GM18858 (cell line): ENCODE data around the gene GOSR1.
A peak's percentile ranks its signal among the peaks of the same experiment; 100 is the strongest.
"Not testable (repeated sequence)": the region's sequence is repeated elsewhere in the genome, so short reads cannot be mapped to it uniquely, and the experiment has no call there.

Experiments used
- ATAC-seq: cut with Tn5 transposase; IDR thresholded peaks from one replicate; pipeline ENCODE4 v1.9.1; 2021; ENCODE audit not compliant: unreplicated experiment

GOSR1 gene

DNA sequence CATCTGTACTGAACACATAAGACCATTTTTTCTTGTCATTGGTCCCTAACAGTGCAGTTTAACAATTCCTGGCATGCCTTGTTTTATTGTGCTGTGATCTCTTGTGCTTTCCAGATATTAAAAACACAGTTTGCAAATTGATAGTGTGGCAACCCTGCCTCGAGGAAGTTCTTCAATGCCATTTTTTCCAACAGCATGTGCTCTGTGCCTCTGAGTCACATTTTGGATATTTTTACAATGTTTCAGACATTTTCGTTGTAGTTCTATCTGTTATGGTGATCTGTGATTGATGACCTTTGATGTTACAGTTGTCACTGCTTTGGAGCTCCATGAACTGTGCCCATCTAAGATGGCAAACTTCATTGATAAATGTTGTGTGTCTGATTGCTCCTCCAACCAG lies 66.2 kb downstream of the GOSR1 start:
- no peak for ATAC-seq

- no peak for ATAC-seq
Observed at GRCh38 chr17:30545024-30545423, 67.8 kb downstream of the GOSR1 start.

DNA sequence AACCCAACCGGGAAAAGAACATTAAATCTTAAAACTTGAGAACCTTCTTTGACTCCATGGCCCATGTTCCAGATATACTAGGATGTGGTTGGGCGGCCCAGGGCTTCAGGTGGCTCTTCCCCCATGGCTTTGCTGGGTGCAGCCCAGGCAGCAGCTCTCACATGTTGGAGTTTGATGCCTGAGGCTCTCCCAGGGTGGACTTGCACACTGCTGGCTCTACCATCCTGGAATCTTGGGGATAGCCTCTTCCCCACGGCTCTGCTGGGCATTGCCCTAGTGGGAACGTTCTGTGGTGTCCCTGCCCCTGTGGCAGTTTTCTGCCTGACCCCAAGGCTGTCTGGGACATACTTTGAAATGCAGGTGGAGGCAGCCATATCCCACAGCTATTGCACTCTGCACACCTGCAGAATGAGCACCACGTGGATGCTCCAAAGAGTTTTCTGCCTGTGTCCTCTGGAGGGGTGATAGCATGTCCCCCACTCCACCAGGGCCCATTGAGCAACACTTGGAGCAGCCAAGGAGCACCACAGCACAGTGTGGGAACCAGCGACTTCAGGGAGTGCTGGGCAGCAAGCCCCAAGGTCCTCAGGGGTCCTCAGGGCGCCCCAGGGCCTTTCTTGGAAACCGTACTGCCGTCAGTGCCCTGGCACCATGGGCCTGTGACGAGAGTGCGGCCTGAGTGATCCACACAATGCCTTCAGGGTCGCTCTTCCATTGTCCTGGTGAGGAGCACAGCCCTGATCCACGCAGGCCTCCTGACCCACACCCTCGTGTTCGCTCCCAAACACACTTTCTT lies 70.8 kb downstream of the GOSR1 start:
- ATAC-seq: no peak

DNA sequence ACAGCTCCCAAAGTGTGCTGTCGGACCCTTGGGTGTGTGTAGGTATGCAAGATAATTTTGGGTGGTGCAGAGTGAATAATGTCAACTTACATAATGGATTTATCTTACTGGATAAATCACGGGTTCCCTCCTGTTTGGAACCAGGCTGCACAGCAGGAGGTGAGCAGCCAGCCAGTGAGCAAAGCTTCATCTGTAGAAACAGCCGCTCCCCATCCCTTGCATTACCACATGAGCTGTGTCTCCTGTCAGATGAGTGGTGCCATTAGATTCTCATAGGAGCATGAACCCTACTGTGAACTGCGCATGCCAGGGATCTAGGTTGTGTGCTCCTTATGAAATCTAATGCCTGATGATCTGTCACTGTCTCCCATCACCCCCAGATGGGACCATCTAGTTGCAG lies 72.0 kb downstream of the GOSR1 start:
- ATAC-seq: not testable (repeated sequence)

GRCh38 chr17:30549864-30550511 lies 72.8 kb downstream of the GOSR1 start:
- ATAC-seq: no peak

GRCh38 chr17:30550512-30551273 lies 73.5 kb downstream of the GOSR1 start:
- ATAC-seq: peak; percentile 55

GRCh38 chr17:30551274-30551995 lies 74.2 kb downstream of the GOSR1 start:
- ATAC-seq: not testable (repeated sequence)

GRCh38 chr17:30551996-30552339 lies 74.8 kb downstream of the GOSR1 start:
- no peak for ATAC-seq

DNA sequence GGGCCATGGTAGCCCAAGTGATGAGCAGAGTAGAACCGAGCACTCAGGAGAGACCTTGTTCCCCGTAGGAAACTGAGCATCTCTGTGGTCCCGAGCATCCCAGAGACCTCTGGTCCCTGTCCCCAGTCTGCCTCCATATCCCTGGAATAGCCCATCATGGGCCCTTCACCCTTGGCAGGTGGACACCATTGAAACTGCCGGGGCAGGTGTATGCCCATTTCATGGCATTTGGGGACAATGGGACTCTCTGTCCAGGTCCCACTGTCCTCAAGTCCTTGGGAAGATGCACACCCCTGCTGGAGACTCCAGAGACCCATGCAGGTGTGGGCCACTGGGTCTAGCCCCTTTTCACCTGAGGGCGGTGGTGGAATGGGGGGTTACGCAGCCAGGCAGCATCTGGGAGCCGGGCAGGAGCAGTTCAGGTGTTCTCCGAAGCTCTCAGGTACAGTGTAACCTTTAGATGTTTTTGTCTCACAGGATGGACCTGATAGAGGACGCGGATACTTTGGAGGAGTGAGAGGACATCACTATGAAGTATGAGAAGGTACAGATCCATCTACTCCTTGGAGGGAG lies 75.9 kb downstream of the GOSR1 start:
- no peak for ATAC-seq

GRCh38 chr17:30553823-30554440 lies 76.7 kb downstream of the GOSR1 start:
- not testable (repeated sequence) for ATAC-seq

DNA sequence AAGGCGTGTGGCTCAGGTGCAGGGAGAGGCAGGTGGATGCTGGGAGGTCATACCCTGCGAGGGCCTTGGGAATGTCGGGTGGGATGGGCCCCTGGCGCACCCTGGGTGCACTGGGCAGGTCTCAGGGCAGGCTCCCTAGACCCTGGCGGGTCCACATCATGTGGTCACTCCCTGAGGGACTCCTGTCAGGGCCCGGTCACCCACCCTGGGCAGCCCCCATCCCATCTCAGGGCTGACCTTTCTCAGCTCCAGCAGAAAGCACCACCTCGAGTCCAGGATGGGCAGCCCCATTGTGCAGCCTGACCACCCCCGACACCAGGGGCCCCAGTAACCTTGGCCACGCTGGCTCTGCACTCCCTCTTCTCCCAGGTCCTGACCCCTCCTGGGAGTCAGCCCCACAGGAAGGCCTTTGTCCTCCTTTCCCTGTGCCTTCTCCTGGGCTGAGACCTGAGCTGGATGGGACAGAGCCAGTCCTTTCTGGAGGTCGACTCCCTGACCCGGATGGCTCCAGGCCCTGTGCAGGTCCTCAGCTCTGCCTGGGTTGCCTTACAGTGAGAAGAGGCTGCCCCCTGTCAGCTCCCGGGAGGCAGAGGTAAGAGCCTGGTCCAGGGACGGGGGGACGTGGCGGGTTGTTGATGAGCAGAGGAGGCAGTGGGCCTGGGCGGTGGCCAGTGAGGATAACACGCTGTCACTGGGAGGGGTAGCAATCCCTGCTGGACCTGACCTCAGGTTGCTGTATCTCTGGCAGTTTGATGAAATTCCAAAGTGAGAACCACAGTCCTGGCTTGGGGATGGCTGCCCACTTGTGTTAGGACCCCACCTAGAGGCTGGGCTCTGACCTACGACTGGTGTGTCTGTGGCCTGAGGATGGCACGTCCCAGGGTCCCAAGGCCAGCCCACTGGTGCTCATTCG lies 77.9 kb downstream of the GOSR1 start:
- ATAC-seq: no peak

- ATAC-seq: no peak
Observed at GRCh38 chr17:30555942-30556341, 78.7 kb downstream of the GOSR1 start.

GRCh38 chr17:30556374-30557332 lies 79.4 kb downstream of the GOSR1 start:
- no peak for ATAC-seq

- ATAC-seq: no peak
Observed at GRCh38 chr17:30557916-30558685, 80.9 kb downstream of the GOSR1 start.

- no peak for ATAC-seq
Observed at GRCh38 chr17:30558686-30559545, 81.7 kb downstream of the GOSR1 start.

- no peak for ATAC-seq
Observed at GRCh38 chr17:30559656-30560055, 82.4 kb downstream of the GOSR1 start.
